GM19193 (cell line): ENCODE data around the gene ATAD5.

Source experiments
- POLR2A ChIP-seq: IDR thresholded peaks from 4 replicates; pipeline ENCODE4 v1.6.1; 2011; ENCODE audit not compliant: insufficient read depth, insufficient read length; ENCODE audit errors: extremely low read depth

The ATAD5 gene

GRCh38 chr17:30821871-30822723 lies 9.7 kb upstream of the ATAD5 start:
- TF ChIP-seq POLR2A: no peak

GRCh38 chr17:30823421-30823820 lies 8.3 kb upstream of the ATAD5 start:
- TF ChIP-seq POLR2A: no peak

- TF ChIP-seq POLR2A: no peak
These were observed 7.8 kb upstream of the ATAD5 start for GRCh38 chr17:30824002-30824355.

GRCh38 chr17:30824356-30825145 lies 7.2 kb upstream of the ATAD5 start, which contains the start of gene CRLF3:
TSS of gene CRLF3 (minus strand) at chr17:30824692. CDS start at chr17:30824651, 41 bp downstream.
- peak; percentile 80 for TF ChIP-seq POLR2A

GRCh38 chr17:30827082-30827481 lies 4.7 kb upstream of the ATAD5 start:
- TF ChIP-seq POLR2A: no peak

GRCh38 chr17:30829022-30829421 lies 2.7 kb upstream of the ATAD5 start:
- no peak for TF ChIP-seq POLR2A

GRCh38 chr17:30831257-30831656 lies 509 bp upstream of the ATAD5 start:
- no peak for TF ChIP-seq POLR2A

GRCh38 chr17:30832438-30833124 lies 815 bp downstream of the ATAD5 start:
- no peak for TF ChIP-seq POLR2A

GRCh38 chr17:30838202-30838807 lies 6.5 kb downstream of the ATAD5 start:
- TF ChIP-seq POLR2A: no peak

- no peak for TF ChIP-seq POLR2A
These were observed 9.0 kb downstream of the ATAD5 start for GRCh38 chr17:30840771-30841170.

- TF ChIP-seq POLR2A: no peak
These were observed 16.3 kb downstream of the ATAD5 start for GRCh38 chr17:30848021-30848420.

GRCh38 chr17:30854146-30854545 lies 22.4 kb downstream of the ATAD5 start:
- no peak for TF ChIP-seq POLR2A

- no peak for TF ChIP-seq POLR2A
These were observed 26.9 kb downstream of the ATAD5 start for GRCh38 chr17:30858556-30859250.

GRCh38 chr17:30864636-30865035 lies 32.9 kb downstream of the ATAD5 start:
- TF ChIP-seq POLR2A: no peak
